Sciatic nerve (tissue), 2 donors: ENCODE results near the gene ELK4. TPM values are rescaled to one million over a fixed set of nuclear protein-coding genes. Genes with fewer than 3 reads are reported as not detected.
A peak's percentile ranks its signal among the peaks of the same experiment; 100 is the strongest.

Source experiments
- ATAC-seq: fragments of 200-7000 bp; cut with Tn5 transposase; one replicate; pipeline ENCODE4 v1.9.1; 2020; ENCODE audit warnings: mild to moderate bottlenecking, moderate library complexity
- DNase-seq: peaks from one replicate; pipeline ENCODE4 v3.0.0-alpha.2; 2020; ENCODE audit warnings: low spot score
- intact Hi-C: fragments of 100-400 bp; cut with DNase I; formaldehyde crosslinking; loops from one replicate; pipeline ENCODE4 v1.14.2; 2022
- total RNA-seq: library from RNA; stranded (reverse); fragmentation: NEBNext Ultra II Directional; extraction: Animal tissue kit (Norgen Biotek cat#: 25700); gene quantifications from one replicate; pipeline ENCODE4 v1.2.1, GENCODE V29; 2021
- donor health status: DM: no; HTN: no; CAD: no.
- donor health status: DM: no; HTN: no; CAD: no.

The ELK4 gene
- total RNA-seq: 72.1 TPM

DNA sequence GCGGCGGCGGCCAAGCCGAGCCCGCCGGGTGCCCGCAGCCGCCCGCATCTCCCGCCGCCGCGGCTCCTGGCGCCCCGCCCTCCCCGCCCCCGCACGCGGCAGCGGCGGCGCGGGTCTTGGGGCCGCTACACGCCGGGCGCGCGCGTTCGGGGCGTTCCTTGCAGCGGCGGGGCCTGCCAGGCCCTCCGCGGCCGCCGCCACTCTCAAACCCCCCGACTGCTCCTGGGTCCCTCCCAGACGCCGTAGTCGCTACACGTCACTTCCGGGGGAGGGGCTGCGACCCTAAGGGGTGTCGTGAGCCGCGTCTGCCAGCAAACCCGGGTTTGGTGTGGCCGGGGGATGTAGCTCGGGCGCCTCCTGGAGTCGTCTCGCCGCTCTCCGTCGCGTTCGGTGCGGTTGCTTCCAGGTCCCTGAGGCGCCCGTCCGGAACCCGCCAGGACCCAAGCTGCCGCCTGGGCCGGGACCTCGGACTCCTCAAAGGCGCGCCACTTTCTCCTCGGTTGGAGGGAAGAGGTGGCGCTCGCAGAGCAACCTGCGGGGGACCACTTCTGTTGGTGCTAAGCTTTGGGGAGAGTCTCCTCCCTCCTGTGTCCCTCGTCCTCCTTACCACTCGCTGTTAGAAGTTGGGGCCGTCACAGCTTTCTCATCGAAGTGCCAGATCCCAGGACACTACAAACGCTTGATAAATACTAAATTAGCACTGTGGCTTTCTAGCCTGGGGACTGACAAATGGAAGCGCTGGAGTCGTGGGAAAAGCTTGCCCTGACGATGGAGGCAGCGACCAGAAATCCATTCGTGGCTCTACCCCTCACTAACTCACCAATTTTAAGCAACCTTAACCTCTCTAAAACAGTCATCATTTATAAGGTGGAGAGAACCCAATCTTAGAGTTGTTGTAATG is at the start of gene ELK4:
Gene ELK4, minus strand, starts transcription at position 244 of the 901 bp plus-strand sequence. CDS start 8,129 bp downstream, outside the sequence.
- ATAC-seq (peak; percentile 99), DNase-seq (peak; percentile 100)
- intact Hi-C loops: no loop called here

- DNase-seq (no peak), ATAC-seq (no peak)
- intact Hi-C loops: no loop called here
Observed at GRCh38 chr1:205681364-205681763, 49.6 kb upstream of the ELK4 start.

- ATAC-seq: peak; percentile 33
- no peak for DNase-seq
- intact Hi-C loops: no loop called here
Observed at GRCh38 chr1:205680073-205680851, 48.5 kb upstream of the ELK4 start, which contains the start of gene SLC45A3. TSS of gene SLC45A3 (minus strand) at chr1:205680509. CDS start at chr1:205664656, 15,853 bp downstream.

DNA sequence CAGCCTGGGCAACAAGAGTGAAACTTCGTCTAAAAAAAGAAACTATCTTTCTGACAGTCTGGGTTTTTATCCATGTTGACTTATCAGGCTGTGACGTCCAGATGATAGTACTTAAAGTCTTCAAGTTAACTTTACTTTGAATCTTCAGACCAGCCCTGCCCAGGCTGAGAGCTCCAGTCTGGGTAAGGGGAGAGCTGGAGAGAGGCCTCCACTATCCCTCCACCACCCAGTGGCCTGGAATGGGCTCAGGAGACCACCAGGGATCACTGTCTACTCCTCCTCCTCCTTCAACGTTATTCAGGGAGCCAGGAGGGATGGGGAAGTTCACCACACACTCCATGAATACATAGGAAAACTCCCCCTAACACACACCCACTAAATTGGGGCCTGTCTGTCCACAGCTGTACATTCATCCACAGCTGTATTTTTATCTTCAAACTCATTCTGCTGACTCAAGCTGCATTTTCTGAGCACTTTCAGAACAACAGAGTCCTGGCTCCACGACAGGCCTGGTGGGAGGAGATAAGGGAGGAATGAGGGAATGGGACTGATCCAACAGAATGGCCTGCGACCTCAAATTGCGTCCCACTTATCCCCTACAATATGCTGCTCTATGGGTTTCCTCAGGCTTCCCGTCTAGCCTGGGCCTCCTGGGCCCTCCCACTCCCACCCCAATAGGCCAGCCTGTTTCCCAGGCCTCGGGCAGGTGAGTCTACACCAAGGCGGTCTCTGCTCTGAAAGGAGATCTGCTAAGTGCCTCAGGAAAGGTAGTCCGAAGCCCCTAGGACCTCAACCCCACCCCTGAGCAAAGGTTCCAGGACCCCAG is 46.7 kb upstream of the ELK4 start:
- intact Hi-C loops: no loop called here
- ATAC-seq: peak; percentile 8
- DNase-seq: no peak

GRCh38 chr1:205677167-205677566 is 45.4 kb upstream of the ELK4 start:
- intact Hi-C loops: no loop called here
- DNase-seq (no peak), ATAC-seq (no peak)

DNA sequence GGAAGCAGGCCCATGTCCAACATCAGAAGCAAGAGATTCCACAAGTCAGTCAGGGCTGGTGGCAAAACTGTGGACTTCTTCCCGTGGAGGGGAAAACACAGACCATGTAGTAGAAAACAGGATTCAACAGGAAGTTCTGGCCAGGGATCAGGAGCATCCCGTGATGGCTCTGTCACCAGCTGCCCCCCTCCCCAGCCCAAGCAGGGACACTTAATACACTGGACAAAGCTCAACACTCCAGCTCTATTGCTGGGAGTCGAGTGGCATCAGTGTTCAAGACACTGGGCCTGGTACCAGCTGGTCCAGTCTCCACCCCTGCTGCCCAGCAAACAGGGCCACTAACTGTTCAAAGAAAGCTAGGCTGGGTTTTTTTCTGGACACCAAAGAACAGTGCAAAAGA is 44.8 kb upstream of the ELK4 start:
- intact Hi-C loops: no loop called here
- DNase-seq (no peak), ATAC-seq (no peak)

GRCh38 chr1:205676002-205676401 is 44.2 kb upstream of the ELK4 start:
- DNase-seq (no peak), ATAC-seq (no peak)
- intact Hi-C loops: no loop called here

GRCh38 chr1:205675247-205675646 is 43.4 kb upstream of the ELK4 start:
- ATAC-seq (no peak), DNase-seq (no peak)
- intact Hi-C loops: no loop called here

DNA sequence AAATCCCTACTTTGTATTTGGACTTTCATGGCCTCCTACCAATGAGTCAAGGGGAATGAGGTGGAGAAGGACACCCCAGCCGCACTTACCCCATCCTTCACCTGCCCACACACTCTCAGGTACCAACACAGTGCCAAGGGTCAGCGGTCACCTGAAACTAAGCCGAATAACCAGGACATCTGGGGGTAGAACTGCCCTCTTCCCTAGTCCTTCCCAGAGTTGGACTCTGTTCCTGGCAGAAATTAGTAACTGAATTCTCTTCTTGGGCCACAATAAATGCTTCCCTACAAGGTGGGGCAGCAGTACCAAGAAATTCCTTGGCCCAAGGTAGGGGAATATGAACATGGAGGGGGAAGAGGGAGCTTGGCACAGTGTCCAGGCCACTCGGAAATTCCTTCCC is 41.2 kb upstream of the ELK4 start:
- DNase-seq (no peak), ATAC-seq (no peak)
- intact Hi-C loops: no loop called here

GRCh38 chr1:205672395-205672889 is 40.6 kb upstream of the ELK4 start:
- no peak for ATAC-seq
- no peak for DNase-seq
- intact Hi-C loops: no loop called here

GRCh38 chr1:205670611-205671430 is 39.0 kb upstream of the ELK4 start:
- DNase-seq: no peak

GRCh38 chr1:205670150-205670446 is 38.3 kb upstream of the ELK4 start:
- no peak for ATAC-seq
- DNase-seq: no peak
- intact Hi-C loops: no loop called here

More at GRCh38 chr1:205670611-205671430, 39.0 kb upstream of the ELK4 start:
- intact Hi-C loops: no loop called here
- ATAC-seq: no peak

DNA sequence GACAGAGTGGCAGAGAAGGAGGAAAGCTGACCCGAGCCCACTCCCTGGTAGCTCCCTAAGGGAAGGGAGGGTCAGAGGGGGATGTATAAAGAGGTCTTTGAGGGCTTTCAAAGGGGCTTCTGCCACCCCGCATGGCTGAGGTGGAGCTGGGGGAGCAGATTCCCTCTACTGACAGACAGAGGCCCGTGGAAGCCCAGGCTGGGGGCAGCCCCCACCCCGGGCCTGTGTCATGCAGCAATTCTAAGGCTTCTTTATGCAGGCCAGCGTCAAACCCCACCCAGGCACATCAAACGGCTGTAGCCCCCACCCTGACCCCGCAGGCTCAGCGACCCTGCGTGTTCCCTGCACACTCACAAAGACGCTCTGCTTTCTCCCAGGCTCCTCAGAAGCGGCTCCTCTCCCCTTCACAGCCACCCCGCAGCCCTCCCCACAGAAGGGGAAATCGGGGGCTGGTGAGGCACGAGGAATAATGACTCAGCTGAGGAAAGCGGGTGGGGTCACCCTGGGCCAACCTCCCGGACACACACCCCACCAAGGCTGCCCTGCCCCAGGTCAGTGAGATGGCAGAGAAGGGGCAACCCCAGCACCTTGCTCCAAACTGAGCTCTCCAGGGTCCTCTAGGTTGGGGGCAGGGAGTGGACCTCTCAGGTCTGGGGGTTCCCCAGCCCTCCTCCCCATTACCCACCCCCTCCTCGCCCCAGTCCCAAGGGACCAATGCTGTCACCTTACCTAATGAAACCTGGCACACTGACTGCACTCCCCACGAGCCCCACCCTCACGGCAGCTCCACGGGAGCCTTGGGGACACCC is 37.7 kb upstream of the ELK4 start:
- DNase-seq: no peak
- ATAC-seq: peak; percentile 21
- intact Hi-C loops: no loop called here

- ATAC-seq (peak; percentile 29), DNase-seq (no peak)
Observed at GRCh38 chr1:205668951-205669340, 37.1 kb upstream of the ELK4 start.

GRCh38 chr1:205667909-205668643 is 36.3 kb upstream of the ELK4 start:
- intact Hi-C loops: no loop called here
- ATAC-seq: no peak
- DNase-seq: no peak

More at GRCh38 chr1:205668951-205669340, 37.1 kb upstream of the ELK4 start:
- intact Hi-C loops: no loop called here

DNA sequence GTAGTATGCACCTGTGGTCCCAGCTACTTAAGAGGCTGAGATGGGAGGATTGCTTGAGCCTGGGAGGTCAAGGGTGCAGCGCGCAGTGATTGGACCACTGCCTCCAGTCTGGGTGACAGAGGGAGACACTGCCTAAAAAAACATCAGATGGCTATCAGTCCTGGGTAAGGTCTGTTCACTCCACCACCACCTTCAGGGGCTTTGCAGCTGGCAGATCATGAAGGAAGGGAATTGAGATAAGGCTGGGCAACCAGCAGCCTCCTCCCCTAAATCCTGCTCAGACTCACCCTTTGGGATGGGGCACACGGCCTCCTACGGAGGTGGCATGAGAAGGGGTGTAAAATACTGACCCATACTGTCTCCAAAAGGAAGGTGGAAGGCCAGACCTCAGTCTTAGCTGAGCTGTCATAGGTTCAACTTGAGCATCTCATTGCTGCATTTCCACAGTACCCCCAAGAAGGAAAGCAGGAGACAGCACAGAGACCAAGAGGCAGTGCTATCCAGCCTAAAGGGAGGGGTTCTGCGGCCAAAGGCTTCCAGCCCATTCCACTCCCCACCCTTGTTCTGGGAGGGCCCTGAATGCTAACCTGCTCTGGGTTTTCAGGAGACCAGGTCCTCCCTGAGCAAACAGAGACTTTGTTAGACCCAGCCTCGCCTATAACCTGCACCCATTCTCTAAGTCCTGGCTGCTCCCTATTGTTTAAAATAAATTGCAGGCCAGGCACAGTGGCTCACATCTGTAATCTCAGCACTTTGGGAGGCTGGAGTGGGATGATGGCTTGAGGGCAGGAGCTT is 34.8 kb upstream of the ELK4 start:
- ATAC-seq: no peak
- intact Hi-C loops: no loop called here
- no peak for DNase-seq
